M059J (cell line): ENCODE data around the gene PPFIA4. TPM values are rescaled to one million over a fixed set of nuclear protein-coding genes. Genes with fewer than 3 reads are reported as not detected.

ENCODE experiments used
- DNase-seq: peaks from one replicate; pipeline ENCODE4 v3.0.0-alpha.2; 2012; ENCODE audit warnings: low read depth
- total RNA-seq: library from RNA; depleted of rRNA; stranded (reverse); fragments of >200 nt; shearing (Covaris generic); gene quantifications from 2 replicates; pipeline ENCODE4 v1.2.3, GENCODE V29; 2014; rRNA removed

PPFIA4 gene
- total RNA-seq, 1 experiment from 2014 or later, result 12.1 TPM

GRCh38 chr1:203126866-203127665, 100.8 kb downstream of the PPFIA4 start:
- DNase-seq, result no peak

- DNase-seq, result peak; percentile 75
Observed at GRCh38 chr1:203127666-203128430, 101.6 kb downstream of the PPFIA4 start, which contains the start of gene ADORA1. Gene ADORA1 (plus strand): TSS chr1:203127726. CDS start chr1:203128842, 1,116 bp downstream.

- DNase-seq, result no peak
Observed at GRCh38 chr1:203128431-203128715, 102.1 kb downstream of the PPFIA4 start.

Other genes with a start within 250 kb of the PPFIA4 start
- gene KDM5B, start 218.1 kb upstream of the PPFIA4 start, total RNA-seq, result 47.0 and 61.0 TPM in 2 replicates
- 0.69 TPM in 1 of 2 replicates, not detected in the other for gene PCAT6, start 215.5 kb upstream of the PPFIA4 start, total RNA-seq
- 10.0 and 11.7 TPM in 2 replicates for gene RABIF, start 137.3 kb upstream of the PPFIA4 start, total RNA-seq
- gene KLHL12, start 99.3 kb upstream of the PPFIA4 start, total RNA-seq, result 26.3 and 26.4 TPM in 2 replicates
- gene ADIPOR1, start 68.2 kb upstream of the PPFIA4 start, total RNA-seq, result 149 and 150 TPM in 2 replicates
- gene CYB5R1, start 59.2 kb upstream of the PPFIA4 start, total RNA-seq, result 34.8 and 46.5 TPM in 2 replicates
- gene TMEM183A, start 19.1 kb upstream of the PPFIA4 start, total RNA-seq, result 84.6 and 99.6 TPM in 2 replicates
- not detected in 2 replicates for gene MYOG, start 59.5 kb downstream of the PPFIA4 start, total RNA-seq
- 1.6 and 5.6 TPM in 2 replicates for gene ADORA1, start 101.2 kb downstream of the PPFIA4 start, total RNA-seq
- gene MYBPH, start 149.3 kb downstream of the PPFIA4 start, total RNA-seq, result not detected in 2 replicates
- not detected in 2 replicates for gene CHI3L1, start 160.2 kb downstream of the PPFIA4 start, total RNA-seq
- gene CHIT1, start 203.2 kb downstream of the PPFIA4 start, total RNA-seq, result not detected in 2 replicates